Vagina (tissue), 2 donors: ENCODE data around the gene TMTC2.

Experiments
- CTCF ChIP-seq, 3 experiments: fragments of 450-650 bp in 2 of 3; fragments of 200-600 bp in 1 of 3; sonication (generic) in 1 of 3; IDR thresholded peaks; one replicate each; pipeline ENCODE4 v1.5.1; 2017 to 2019; ENCODE audit warnings: antibody characterized with exemption in 3 of 3, mild to moderate bottlenecking in 2 of 3, moderate library complexity in 2 of 3
- POLR2A ChIP-seq, 2 donors: fragments of 450-650 bp; IDR thresholded peaks; one replicate each; pipeline ENCODE4 v1.6.1; 2017; ENCODE audit warnings: antibody characterized with exemption in 2 of 2, mild to moderate bottlenecking in 2 of 2, moderate library complexity in 2 of 2
- POLR2AphosphoS5 ChIP-seq, 2 donors: sonication (generic); formaldehyde crosslinking; IDR thresholded peaks; one replicate each; pipeline ENCODE4 v1.9.0; 2017; ENCODE audit warnings: antibody characterized with exemption in 2 of 2, mild to moderate bottlenecking in 2 of 2, low read depth in 1 of 2; ENCODE audit not compliant: insufficient read depth in 1 of 2

- no peak for TF ChIP-seq POLR2AphosphoS5 (IDR thresholded peaks at IDR 0.05; ENCODE audit: insufficient read depth in 1 of 2, low read depth in 1 of 2)
- no peak for TF ChIP-seq CTCF (IDR thresholded peaks at IDR 0.05)
- no peak for TF ChIP-seq POLR2A (IDR thresholded peaks at IDR 0.05)
Measured at GRCh38 chr12:83040339-83040738, 353.6 kb downstream of the TMTC2 start.
